WTC11 (cell line): ENCODE measurements around the gene SYTL1. TPM values are rescaled to one million over a fixed set of nuclear protein-coding genes. Genes with fewer than 3 reads are reported as not detected.

Source experiments
- ATAC-seq: fragments of 200-7000 bp; cut with Tn5 transposase; 2 replicates; pipeline ENCODE4 v1.10.0; 2021; ENCODE audit warnings: mild to moderate bottlenecking, moderate library complexity
- CTCF ChIA-PET: fragments of 300-600 bp; sonication (Branson Sonifier 250); formaldehyde crosslinking; loops from one replicate; lab custom pipeline; 2021; ENCODE audit warnings: antibody characterized with exemption; lab: Charles Lee
- POLR2A ChIA-PET: fragments of 350-600 bp; sonication (Branson Sonifier 250); formaldehyde crosslinking; loops from one replicate; lab custom pipeline; 2021; ENCODE audit warnings: antibody characterized with exemption; lab: Charles Lee
- DNase-seq: peaks from one replicate; pipeline ENCODE4 v3.0.0; 2021; ENCODE audit warnings: low spot score
- H3K27ac Mint-ChIP-seq: 2 replicates; pipeline ENCODE4 v1.8.0; 2021; ENCODE audit warnings: mixed read lengths
- H3K27me3 Mint-ChIP-seq: 2 replicates; pipeline ENCODE4 v1.8.0; 2021; ENCODE audit warnings: low read depth, mild to moderate bottlenecking, moderate library complexity, mixed read lengths
- H3K36me3 Mint-ChIP-seq: 2 replicates; pipeline ENCODE4 v1.8.0; 2021; ENCODE audit warnings: mixed read lengths
- H3K4me1 Mint-ChIP-seq: 2 replicates; pipeline ENCODE4 v1.8.0; 2022; ENCODE audit warnings: mixed read lengths
- H3K4me3 Mint-ChIP-seq: 2 replicates; pipeline ENCODE4 v1.8.0; 2021; ENCODE audit warnings: mild to moderate bottlenecking, moderate library complexity, mixed read lengths
- H3K9me3 Mint-ChIP-seq: 2 replicates; pipeline ENCODE4 v1.8.0; 2021; ENCODE audit warnings: mixed read lengths
- AFF4 ChIP-seq: sonication (generic); formaldehyde crosslinking; IDR thresholded peaks from 2 replicates; pipeline ENCODE4 v1.8.1; 2023; ENCODE audit warnings: mild to moderate bottlenecking, missing genetic modification reagents, borderline replicate concordance
- AR ChIP-seq: fragments of 250-450 bp; sonication (Bioruptor Pico); IDR thresholded peaks from 2 replicates; pipeline ENCODE4 v1.9.0; 2021; ENCODE audit warnings: mild to moderate bottlenecking
- ATF1 ChIP-seq: sonication (generic); formaldehyde crosslinking; IDR thresholded peaks from 2 replicates; pipeline ENCODE4 v1.8.1; 2023; ENCODE audit warnings: mild to moderate bottlenecking, moderate library complexity, missing genetic modification reagents
- ESRRA ChIP-seq: sonication (generic); formaldehyde crosslinking; IDR thresholded peaks from 2 replicates; pipeline ENCODE4 v1.8.1; 2022; ENCODE audit warnings: mild to moderate bottlenecking, missing genetic modification reagents, borderline replicate concordance
- FOXJ3 ChIP-seq: sonication (generic); formaldehyde crosslinking; IDR thresholded peaks from 2 replicates; pipeline ENCODE4 v1.9.0; 2021; ENCODE audit warnings: missing genetic modification reagents, mild to moderate bottlenecking, borderline replicate concordance
- FOXK1 ChIP-seq: sonication (generic); formaldehyde crosslinking; IDR thresholded peaks from 2 replicates; pipeline ENCODE4 v1.8.0; 2022; ENCODE audit warnings: mild to moderate bottlenecking, moderate library complexity, missing genetic modification reagents
- IRF1 ChIP-seq: sonication (generic); formaldehyde crosslinking; IDR thresholded peaks from 2 replicates; pipeline ENCODE4 v1.8.0; 2023; ENCODE audit warnings: missing genetic modification reagents
- IRF2 ChIP-seq: sonication (generic); formaldehyde crosslinking; IDR thresholded peaks from 2 replicates; pipeline ENCODE4 v1.8.0; 2022; ENCODE audit warnings: low read depth, missing genetic modification reagents, borderline replicate concordance
- JAZF1 ChIP-seq: fragments of 250-450 bp; sonication (Bioruptor Pico); IDR thresholded peaks from 2 replicates; pipeline ENCODE4 v1.9.0; 2021; ENCODE audit warnings: moderate library complexity, mild to moderate bottlenecking, inconsistent platforms
- JUN ChIP-seq: sonication (generic); formaldehyde crosslinking; IDR thresholded peaks from 2 replicates; pipeline ENCODE4 v1.8.0; 2023; ENCODE audit warnings: mild to moderate bottlenecking, missing genetic modification reagents
- NR2C2 ChIP-seq: sonication (generic); formaldehyde crosslinking; IDR thresholded peaks from 2 replicates; pipeline ENCODE4 v1.8.0; 2022; ENCODE audit warnings: mild to moderate bottlenecking, missing genetic modification reagents
- SOX15 ChIP-seq: fragments of 250-450 bp; sonication (Bioruptor Pico); IDR thresholded peaks from 2 replicates; pipeline ENCODE4 v1.9.0; 2021; ENCODE audit warnings: mild to moderate bottlenecking
- TCF7 ChIP-seq: sonication (generic); formaldehyde crosslinking; IDR thresholded peaks from 2 replicates; pipeline ENCODE4 v1.8.0; 2022; ENCODE audit warnings: mild to moderate bottlenecking, low read depth, missing genetic modification reagents, moderate library complexity
- USF1 ChIP-seq: sonication (generic); formaldehyde crosslinking; IDR thresholded peaks from 2 replicates; pipeline ENCODE4 v1.8.0; 2022; ENCODE audit warnings: mild to moderate bottlenecking, missing genetic modification reagents
- ZMAT4 ChIP-seq: fragments of 250-450 bp; sonication (Bioruptor Pico); IDR thresholded peaks from 2 replicates; pipeline ENCODE4 v1.9.0; 2021; ENCODE audit warnings: mild to moderate bottlenecking
- ZNF232 ChIP-seq: sonication (generic); formaldehyde crosslinking; IDR thresholded peaks from 2 replicates; pipeline ENCODE4 v1.8.0; 2022; ENCODE audit warnings: mild to moderate bottlenecking, missing genetic modification reagents
- ZNF396 ChIP-seq: fragments of 250-450 bp; sonication (Bioruptor Pico); IDR thresholded peaks from 2 replicates; pipeline ENCODE4 v1.8.0; 2021; ENCODE audit warnings: mild to moderate bottlenecking, moderate library complexity, borderline replicate concordance
- ZNF416 ChIP-seq: fragments of 250-450 bp; sonication (Bioruptor Pico); IDR thresholded peaks from 2 replicates; pipeline ENCODE4 v1.9.0; 2021; ENCODE audit warnings: mild to moderate bottlenecking, inconsistent platforms
- total RNA-seq: library from RNA; stranded (reverse); gene quantifications from 3 replicates; pipeline ENCODE4 v1.2.3, GENCODE V29; 2021
- TF ChIP-seq, protein P1 (sequence below): sonication (generic); formaldehyde crosslinking; IDR thresholded peaks from 2 replicates; pipeline ENCODE4 v1.8.1; 2023; ENCODE audit warnings: mild to moderate bottlenecking, missing genetic modification reagents, moderate library complexity
- TF ChIP-seq, protein P2 (sequence below): sonication (generic); formaldehyde crosslinking; IDR thresholded peaks from 2 replicates; pipeline ENCODE4 v1.8.1; 2022; ENCODE audit warnings: low read depth, mild to moderate bottlenecking, moderate library complexity, missing genetic modification reagents, borderline replicate concordance

The SYTL1 gene
- total RNA-seq, 1 experiment from 2014 or later: 18.0 TPM

DNA sequence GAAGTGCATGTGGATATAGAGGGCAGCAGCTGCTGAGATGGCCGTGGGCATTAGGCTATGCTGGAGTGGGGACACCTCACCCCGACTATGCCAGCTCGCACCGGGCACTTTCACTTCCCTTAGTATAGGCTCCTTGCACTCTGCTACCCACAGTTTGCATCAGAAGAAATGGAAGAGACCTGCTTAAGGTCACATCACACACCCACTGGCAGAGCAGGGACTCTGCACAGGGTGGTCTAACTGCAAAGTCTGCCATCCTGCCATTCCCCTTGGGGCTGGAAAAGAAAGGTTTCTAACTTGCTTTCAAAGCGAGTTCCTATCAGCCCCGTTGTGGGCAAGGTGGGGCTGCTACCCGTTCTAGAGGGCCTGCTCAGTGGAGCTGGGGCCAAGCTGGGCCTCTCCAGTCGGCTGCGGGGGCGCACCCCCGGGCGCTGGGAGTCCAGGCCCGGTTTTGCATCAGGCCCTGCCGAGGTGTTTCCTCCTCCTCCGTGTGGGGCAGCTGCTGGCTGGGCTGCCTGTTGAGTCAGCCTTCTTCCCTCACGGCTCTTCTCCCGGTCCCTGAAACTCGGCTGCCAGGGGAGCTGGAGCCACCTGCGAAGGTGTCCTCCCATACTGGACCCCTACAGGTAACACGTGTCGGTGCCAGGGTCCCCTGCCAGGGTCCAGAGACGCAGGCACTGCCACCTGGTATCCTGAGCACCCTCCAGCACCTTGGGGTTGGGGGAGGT is at the start of gene SYTL1 (continued):
- TF ChIP-seq FOXJ3 (CRISPR knock-in tag): no peak
- TF ChIP-seq AFF4: peak; percentile 66; the same call in 1 of the 2 replicates
- TF ChIP-seq, protein P1, sequence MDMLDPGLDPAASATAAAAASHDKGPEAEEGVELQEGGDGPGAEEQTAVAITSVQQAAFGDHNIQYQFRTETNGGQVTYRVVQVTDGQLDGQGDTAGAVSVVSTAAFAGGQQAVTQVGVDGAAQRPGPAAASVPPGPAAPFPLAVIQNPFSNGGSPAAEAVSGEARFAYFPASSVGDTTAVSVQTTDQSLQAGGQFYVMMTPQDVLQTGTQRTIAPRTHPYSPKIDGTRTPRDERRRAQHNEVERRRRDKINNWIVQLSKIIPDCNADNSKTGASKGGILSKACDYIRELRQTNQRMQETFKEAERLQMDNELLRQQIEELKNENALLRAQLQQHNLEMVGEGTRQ: no peak
- TF ChIP-seq, protein P2, sequence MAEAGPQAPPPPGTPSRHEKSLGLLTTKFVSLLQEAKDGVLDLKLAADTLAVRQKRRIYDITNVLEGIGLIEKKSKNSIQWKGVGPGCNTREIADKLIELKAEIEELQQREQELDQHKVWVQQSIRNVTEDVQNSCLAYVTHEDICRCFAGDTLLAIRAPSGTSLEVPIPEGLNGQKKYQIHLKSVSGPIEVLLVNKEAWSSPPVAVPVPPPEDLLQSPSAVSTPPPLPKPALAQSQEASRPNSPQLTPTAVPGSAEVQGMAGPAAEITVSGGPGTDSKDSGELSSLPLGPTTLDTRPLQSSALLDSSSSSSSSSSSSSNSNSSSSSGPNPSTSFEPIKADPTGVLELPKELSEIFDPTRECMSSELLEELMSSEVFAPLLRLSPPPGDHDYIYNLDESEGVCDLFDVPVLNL: no peak

DNA sequence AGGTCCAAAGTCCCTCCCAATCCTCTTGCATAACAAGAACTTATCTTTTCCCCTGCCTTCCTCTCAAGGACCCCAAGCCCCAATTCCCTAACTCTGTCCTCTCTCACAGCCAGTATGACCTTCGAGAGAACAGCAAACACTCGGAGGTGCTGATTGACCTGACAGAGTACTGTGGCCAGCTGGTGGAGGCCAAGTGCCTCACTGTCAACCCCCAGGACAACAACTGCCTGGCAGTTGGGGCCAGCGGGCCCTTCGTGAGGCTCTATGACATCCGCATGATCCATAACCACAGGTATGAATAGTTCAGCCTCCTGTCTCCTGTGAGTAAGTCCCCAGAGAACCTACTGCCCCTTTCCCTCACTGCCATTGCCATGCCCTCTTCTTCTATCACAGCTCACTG is 49.7 kb upstream of the SYTL1 start:
- DNase-seq: no peak
- Mint-ChIP-seq H3K27me3 (no peaks in the 10 kb centered on the region), H3K36me3 (peaks cover 17% of the 10 kb centered on the region), H3K9me3 (peaks cover 6% of the 10 kb centered on the region; the same call in 1 of the 2 replicates), H3K4me1 (no peaks in the 10 kb centered on the region), H3K4me3 (no peak overlapping the region), H3K27ac (no peak overlapping the region)
- no peak for ATAC-seq
- no peak for TF ChIP-seq ESRRA (CRISPR knock-in tag)
- TF ChIP-seq ZNF396: no peak
- no peak for TF ChIP-seq ZNF232 (CRISPR knock-in tag)
- no peak for TF ChIP-seq IRF1 (CRISPR knock-in tag)
- no peak for TF ChIP-seq ZMAT4
- TF ChIP-seq USF1 (CRISPR knock-in tag): no peak
- ChIA-PET CTCF (interaction anchor here (1.7 to 2.2 kb wide), 2 partner anchors 9 to 15 kb away, joined by 6 to 7 read pairs; no protein-coding TSS in a partner anchor), POLR2A (no interaction called here)

DNA sequence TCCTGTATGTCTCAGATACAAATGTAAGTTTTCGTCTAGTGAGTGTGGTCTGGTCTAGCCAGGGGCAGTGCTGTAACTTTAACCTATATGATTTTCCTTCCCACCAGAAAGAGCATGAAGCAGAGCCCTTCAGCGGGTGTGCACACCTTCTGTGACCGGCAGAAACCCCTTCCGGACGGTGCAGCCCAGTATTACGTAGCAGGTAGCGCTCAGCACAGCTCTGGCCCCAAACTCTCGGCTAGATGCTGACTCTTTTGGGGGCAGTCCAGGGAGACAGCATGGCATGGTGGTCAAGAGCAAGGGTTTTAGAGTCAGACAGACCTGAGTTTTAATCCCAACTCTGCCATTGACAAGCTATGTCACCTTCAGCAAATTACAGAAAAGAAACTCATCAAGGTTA is 47.9 kb upstream of the SYTL1 start:
- Mint-ChIP-seq H3K9me3 (peaks cover 6% of the 10 kb centered on the region; the same call in 1 of the 2 replicates), H3K27me3 (no peaks in the 10 kb centered on the region), H3K27ac (no peak overlapping the region; the same call in 1 of the 2 replicates), H3K4me1 (no peaks in the 10 kb centered on the region; the same call in 1 of the 2 replicates), H3K36me3 (peaks cover 10% of the 10 kb centered on the region), H3K4me3 (no peak overlapping the region)
- ATAC-seq (no peak), DNase-seq (no peak)
- ChIA-PET POLR2A (no interaction called here), CTCF (interaction anchor here (0.8 to 9.0 kb wide), 5 partner anchors 13 to 102 kb away, joined by 3 to 260 read pairs (median 15); partner anchors contain the start of genes CD164L2 and MAP3K6)
- TF ChIP-seq JUN (CRISPR knock-in tag): no peak
- TF ChIP-seq NR2C2 (CRISPR knock-in tag): no peak
- no peak for TF ChIP-seq AR (CRISPR knock-in tag)
- no peak for TF ChIP-seq ZNF416 (CRISPR knock-in tag)
- no peak for TF ChIP-seq ESRRA (CRISPR knock-in tag)
- no peak for TF ChIP-seq SOX15 (CRISPR knock-in tag)
- TF ChIP-seq IRF2: no peak
- no peak for TF ChIP-seq ATF1 (CRISPR knock-in tag)
- no peak for TF ChIP-seq JAZF1
- TF ChIP-seq TCF7: no peak
- no peak for TF ChIP-seq FOXK1
- TF ChIP-seq IRF1 (CRISPR knock-in tag): no peak
